IPS-NIHi11 (cell line): Measurements from ENCODE around the gene FCN2.

Source experiments
- DNase-seq: peaks from one replicate; pipeline ENCODE4 v3.0.0; 2012; ENCODE audit warnings: mixed read lengths, low spot score

Gene FCN2

GRCh38 chr9:134933076-134933659 lies 52.6 kb downstream of the FCN2 start:
- DNase-seq, result no peak

- DNase-seq, result no peak
These were observed 54.5 kb downstream of the FCN2 start for GRCh38 chr9:134935056-134935640.

GRCh38 chr9:134935701-134936345 lies 55.2 kb downstream of the FCN2 start:
- no peak for DNase-seq

- DNase-seq, result peak; percentile 59
These were observed 55.9 kb downstream of the FCN2 start for GRCh38 chr9:134936346-134937163.
